ENCODE measurements around the gene UBE2D2.

- TF ChIP-seq, protein P1, sequence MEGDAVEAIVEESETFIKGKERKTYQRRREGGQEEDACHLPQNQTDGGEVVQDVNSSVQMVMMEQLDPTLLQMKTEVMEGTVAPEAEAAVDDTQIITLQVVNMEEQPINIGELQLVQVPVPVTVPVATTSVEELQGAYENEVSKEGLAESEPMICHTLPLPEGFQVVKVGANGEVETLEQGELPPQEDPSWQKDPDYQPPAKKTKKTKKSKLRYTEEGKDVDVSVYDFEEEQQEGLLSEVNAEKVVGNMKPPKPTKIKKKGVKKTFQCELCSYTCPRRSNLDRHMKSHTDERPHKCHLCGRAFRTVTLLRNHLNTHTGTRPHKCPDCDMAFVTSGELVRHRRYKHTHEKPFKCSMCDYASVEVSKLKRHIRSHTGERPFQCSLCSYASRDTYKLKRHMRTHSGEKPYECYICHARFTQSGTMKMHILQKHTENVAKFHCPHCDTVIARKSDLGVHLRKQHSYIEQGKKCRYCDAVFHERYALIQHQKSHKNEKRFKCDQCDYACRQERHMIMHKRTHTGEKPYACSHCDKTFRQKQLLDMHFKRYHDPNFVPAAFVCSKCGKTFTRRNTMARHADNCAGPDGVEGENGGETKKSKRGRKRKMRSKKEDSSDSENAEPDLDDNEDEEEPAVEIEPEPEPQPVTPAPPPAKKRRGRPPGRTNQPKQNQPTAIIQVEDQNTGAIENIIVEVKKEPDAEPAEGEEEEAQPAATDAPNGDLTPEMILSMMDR (IDR thresholded peaks at IDR 0.05; ENCODE audit: low read depth, low read length): no peak
- TF ChIP-seq EZH2phosphoT487 (IDR thresholded peaks at IDR 0.05; ENCODE audit: low read depth): no peak
These were observed 75.9 kb downstream of the UBE2D2 start for GRCh38 chr5:139636975-139637408.

Data from OCI-LY3 (cell line).